Measurements from ENCODE around the gene SND1. TPM values are rescaled to one million over a fixed set of nuclear protein-coding genes. Genes with fewer than 3 reads are reported as not detected.

SND1 gene
- total and polyA plus RNA-seq, 2 of the 4 experiments (the other 2 are of a cell fraction): 154 to 294 TPM

DNA sequence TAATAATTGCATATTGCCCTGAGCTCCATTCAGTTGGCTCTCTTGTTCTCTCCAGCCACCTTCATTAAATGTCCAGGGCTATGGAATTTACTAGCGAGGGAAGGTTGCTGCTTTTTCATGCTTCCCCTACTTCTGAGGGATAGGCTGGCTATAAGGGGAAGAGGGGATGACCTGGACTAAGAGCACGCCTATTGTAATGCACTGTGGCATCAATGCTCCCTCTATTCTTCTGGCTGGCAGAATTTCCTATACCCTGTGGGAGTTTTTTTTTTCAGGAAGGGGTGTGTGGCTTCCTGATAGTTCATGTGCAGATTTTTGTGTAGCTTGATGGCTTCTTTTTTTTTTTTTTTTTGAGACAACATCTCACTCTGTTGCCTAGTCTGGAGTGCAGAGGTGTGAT lies 155.8 kb downstream of the SND1 start:
- BruUV-seq (replicated peaks): no TSS peak
- TF ChIP-seq, protein P1, sequence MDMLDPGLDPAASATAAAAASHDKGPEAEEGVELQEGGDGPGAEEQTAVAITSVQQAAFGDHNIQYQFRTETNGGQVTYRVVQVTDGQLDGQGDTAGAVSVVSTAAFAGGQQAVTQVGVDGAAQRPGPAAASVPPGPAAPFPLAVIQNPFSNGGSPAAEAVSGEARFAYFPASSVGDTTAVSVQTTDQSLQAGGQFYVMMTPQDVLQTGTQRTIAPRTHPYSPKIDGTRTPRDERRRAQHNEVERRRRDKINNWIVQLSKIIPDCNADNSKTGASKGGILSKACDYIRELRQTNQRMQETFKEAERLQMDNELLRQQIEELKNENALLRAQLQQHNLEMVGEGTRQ (IDR thresholded peaks at IDR 0.05; ENCODE audit: low read depth, low read length): no peak
- TF ChIP-seq NFE2L2 (IDR thresholded peaks at IDR 0.05; ENCODE audit: low read depth, low read length): no peak
- no peak for TF ChIP-seq BHLHE40 (IDR thresholded peaks at IDR 0.05; ENCODE audit: low read depth, low read length)
- TF ChIP-seq RAD21 (IDR thresholded peaks at IDR 0.05; ENCODE audit: low read length): no peak
- no peak for TF ChIP-seq RCOR1 (IDR thresholded peaks at IDR 0.05; ENCODE audit: insufficient replicate concordance, low read length)
- no peak for TF ChIP-seq SMC3 (IDR thresholded peaks at IDR 0.05; ENCODE audit: low read depth, low read length)
- no peak for TF ChIP-seq RFX5 (IDR thresholded peaks at IDR 0.05; ENCODE audit: low read depth, low read length)
- TF ChIP-seq CEBPB (IDR thresholded peaks at IDR 0.05; ENCODE audit: low read depth, low read length): no peak
- TF ChIP-seq FOS (IDR thresholded peaks at IDR 0.05; ENCODE audit: low read depth, low read length): no peak
- no peak for TF ChIP-seq CHD1 (IDR thresholded peaks at IDR 0.05; ENCODE audit: low read depth, low read length)
- TF ChIP-seq ELK1 (IDR thresholded peaks at IDR 0.05; ENCODE audit: borderline replicate concordance, low read depth, low read length): no peak
- no peak for TF ChIP-seq MAZ (IDR thresholded peaks at IDR 0.05; ENCODE audit: borderline replicate concordance, low read depth, low read length)
- TF ChIP-seq POLR2A (IDR thresholded peaks at IDR 0.05; ENCODE audit: low read depth, low read length): no peak
- TF ChIP-seq MXI1 (IDR thresholded peaks at IDR 0.05; ENCODE audit: borderline replicate concordance, low read depth, low read length): no peak
- TF ChIP-seq CTCF (conservative IDR thresholded peaks at IDR 0.05; ENCODE audit: low read depth, low read length): no peak
- no peak overlapping the region for H3K4ac ChIP-seq (ENCODE audit: low read depth, low read length)

More for the DNA sequence above, 155.8 kb downstream of the SND1 start:
- H2BK120ac ChIP-seq (ENCODE audit: low read depth, low read length): no peak overlapping the region
- H4K91ac ChIP-seq (ENCODE audit: insufficient read depth, low read depth, low read length): no peak overlapping the region
- no peak overlapping the region for H3K4me2 ChIP-seq (ENCODE audit: low read depth, low read length)
- H4K8ac ChIP-seq (ENCODE audit: low read depth in 2 of 2, low read length in 2 of 2): no peak overlapping the region
- H3K23ac ChIP-seq (ENCODE audit: low read depth, low read length): no peak overlapping the region
- H3K9me3 ChIP-seq (ENCODE audit: control insufficient read depth, insufficient read depth, low read length): no peaks in the 10 kb centered on the region
- no peak overlapping the region for H2AK5ac ChIP-seq (ENCODE audit: low read depth, low read length)
- intact Hi-C loops (cut with micrococcal nuclease): no loop called here
- CTCF ChIA-PET: interaction anchor here (0.6 to 0.7 kb wide), 3 partner anchors 11 to 252 kb away, joined by 3 to 4 read pairs (median 3); no protein-coding TSS in a partner anchor
- no peak overlapping the region for H3K18ac ChIP-seq (ENCODE audit: low read depth, low read length)
- POLR2A ChIA-PET (ENCODE audit: unreplicated experiment): no interaction called here
- peaks cover 58% of the 10 kb centered on the region for H4K20me1 ChIP-seq (ENCODE audit: insufficient read depth, low read length)
- no peak overlapping the region for H3K9ac ChIP-seq (ENCODE audit: low read depth, low read length)
- no peak overlapping the region for H2BK5ac ChIP-seq (ENCODE audit: low read depth, low read length, poor library complexity, severe bottlenecking)
- no peak overlapping the region for H2BK20ac ChIP-seq (ENCODE audit: low read depth, low read length)
- no peaks in the 10 kb centered on the region for H3K27me3 ChIP-seq (ENCODE audit: control insufficient read depth, insufficient read depth, low read length)
- in situ Hi-C loops (cut with MboI; ENCODE audit: low sequenced_read_pairs): no loop called here
- peaks cover 17% of the 10 kb centered on the region for H3K9me1 ChIP-seq (ENCODE audit: insufficient read depth, low read length)
- no peak overlapping the region for H2AFZ ChIP-seq (replicated peaks; ENCODE audit: low read length, poor library complexity)
- DNase-seq (no peak), ATAC-seq (ENCODE audit: low read depth) (no peak)
- dilution Hi-C loops (cut with HindIII; ENCODE audit: low sequenced_read_pairs, unreplicated experiment): no loop called here
- H3K27ac ChIP-seq (ENCODE audit: insufficient read depth, low read length): no peak overlapping the region
- peaks cover 7% of the 10 kb centered on the region for H3K36me3 ChIP-seq (ENCODE audit: control insufficient read depth, insufficient read depth, low read length)
- H4K5ac ChIP-seq (ENCODE audit: low read depth, low read length): no peak overlapping the region
- WGBS, 2 experiments (ENCODE audit: extremely low coverage in 2 of 2, insufficient read length in 1 of 2): no CpG with 5 or more reads among the region's 2 CpGs
- no peak overlapping the region for H3K56ac ChIP-seq (ENCODE audit: extremely low read depth, insufficient read depth, low read length)
- peaks cover 4% of the 10 kb centered on the region for H3K4me1 ChIP-seq (ENCODE audit: control insufficient read depth, insufficient read depth, low read length)
- no peak overlapping the region for H2AK9ac ChIP-seq (replicated peaks; ENCODE audit: low read depth, low read length, poor library complexity)
- peaks cover 47 to 74% of the 10 kb centered on the region in 2 experiments for H3K79me1 ChIP-seq (ENCODE audit: low read depth in 1 of 2, low read length in 2 of 2)
- H2BK15ac ChIP-seq (ENCODE audit: low read depth, low read length): no peak overlapping the region
- no peak overlapping the region for H3K4me3 ChIP-seq (ENCODE audit: insufficient read depth, low read depth, low read length)
- H3K14ac ChIP-seq (replicated peaks; ENCODE audit: low read depth, low read length): no peak overlapping the region
